ENCODE data around the gene GALNT10.

DNA sequence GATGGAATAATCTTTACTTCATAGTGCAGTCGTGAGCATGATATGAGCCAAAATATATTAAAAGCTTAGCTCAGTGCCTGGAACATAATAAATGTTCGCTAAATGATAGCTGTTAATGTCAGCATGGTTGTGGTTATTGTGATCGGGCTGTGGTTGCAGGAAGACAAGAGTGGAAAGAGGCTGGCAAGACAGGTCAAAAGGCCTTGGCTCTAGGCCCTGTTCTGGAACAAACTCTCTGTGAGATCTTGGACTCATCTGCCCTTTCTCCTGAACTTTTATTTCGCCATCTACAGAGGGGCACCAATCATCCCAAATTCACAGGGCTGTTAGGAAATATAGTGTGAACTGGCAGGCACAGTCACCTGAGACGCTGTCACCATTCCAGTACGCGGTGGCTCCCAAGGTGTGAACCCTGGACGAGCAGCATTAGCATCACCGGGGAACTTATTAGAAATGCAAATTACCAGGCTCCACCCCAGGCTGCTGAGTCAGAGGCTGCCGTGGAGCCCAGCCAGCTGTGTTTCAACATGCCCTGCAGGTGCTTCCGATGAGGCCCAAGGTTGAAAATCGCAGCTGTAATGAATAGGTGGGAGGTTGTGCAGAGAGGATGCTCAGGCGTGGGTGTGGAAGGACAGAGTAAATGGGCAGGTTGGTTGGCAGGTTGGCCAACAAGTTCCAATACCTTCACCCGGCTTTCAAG lies 205.0 kb downstream of the GALNT10 start:
- no peak for TF ChIP-seq CTCF (IDR thresholded peaks at IDR 0.05 in 8 of 11, conservative IDR thresholded peaks at IDR 0.05 in 3 of 11)
- TF ChIP-seq POLR2A (IDR thresholded peaks at IDR 0.05): no peak

Data from spleen (tissue), 7 donors.